Thoracic aorta (tissue), 2 donors: Measurements from ENCODE around the gene IP6K1. TPM values are rescaled to one million over a fixed set of nuclear protein-coding genes. Genes with fewer than 3 reads are reported as not detected.
A peak's percentile ranks its signal among the peaks of the same experiment; 100 is the strongest.
"Not testable (repeated sequence)": the region's sequence is repeated elsewhere in the genome, so short reads cannot be mapped to it uniquely, and the experiment has no call there.

Source experiments
- ATAC-seq: fragments of 150-250 bp; one replicate; pipeline ENCODE4 v1.8.0; 2017; ENCODE audit warnings: low read depth; ENCODE audit not compliant: insufficient number of reproducible peaks, low FRiP score
- DNase-seq: peaks from one replicate; pipeline ENCODE4 v3.0.0-alpha.2; 2020; ENCODE audit warnings: low spot score
- H3K27ac ChIP-seq, 2 donors: fragments of 200-600 bp; sonication (generic); 1 replicate in 1 of 2; 2 replicates in 1 of 2; pipeline ENCODE4 v1.5.1; 2016; ENCODE audit warnings: mild to moderate bottlenecking in 2 of 2, moderate library complexity in 2 of 2
- H3K27me3 ChIP-seq: fragments of 200-600 bp; sonication (generic); replicated peaks from 2 replicates; pipeline ENCODE4 v1.6.0; 2016; ENCODE audit warnings: mild to moderate bottlenecking; ENCODE audit not compliant: insufficient read depth
- H3K36me3 ChIP-seq: fragments of 200-600 bp; sonication (generic); one replicate; pipeline ENCODE4 v1.5.1; 2016
- H3K4me1 ChIP-seq, 2 donors: fragments of 200-600 bp; sonication (generic); 1 replicate in 1 of 2; 2 replicates in 1 of 2; pipeline versions ENCODE4 v1.5.1 to v1.6.0; 2016; ENCODE audit warnings: low read depth in 2 of 2, mild to moderate bottlenecking in 1 of 2; ENCODE audit not compliant: control insufficient read depth in 1 of 2
- H3K4me3 ChIP-seq: fragments of 200-600 bp; sonication (generic); 2 replicates; pipeline ENCODE4 v1.5.1; 2016; ENCODE audit warnings: mild to moderate bottlenecking
- H3K9me3 ChIP-seq: fragments of 200-600 bp; sonication (generic); 2 replicates; pipeline ENCODE4 v1.5.1; 2016
- total RNA-seq, 2 donors: library from RNA; depleted of rRNA; stranded (reverse); fragments of >200 nt; gene quantifications; one replicate each; pipeline versions ENCODE4 v1.1.0 to v1.2.3, GENCODE V29; 2016
- TF ChIP-seq, protein P1 (sequence below): fragments of 200-600 bp; sonication (generic); IDR thresholded peaks from one replicate; pipeline ENCODE4 v1.5.1; 2019; ENCODE audit warnings: antibody characterized with exemption

Gene IP6K1
- 10 to 100 TPM; 56.6 to 69.0 TPM for total RNA-seq

DNA sequence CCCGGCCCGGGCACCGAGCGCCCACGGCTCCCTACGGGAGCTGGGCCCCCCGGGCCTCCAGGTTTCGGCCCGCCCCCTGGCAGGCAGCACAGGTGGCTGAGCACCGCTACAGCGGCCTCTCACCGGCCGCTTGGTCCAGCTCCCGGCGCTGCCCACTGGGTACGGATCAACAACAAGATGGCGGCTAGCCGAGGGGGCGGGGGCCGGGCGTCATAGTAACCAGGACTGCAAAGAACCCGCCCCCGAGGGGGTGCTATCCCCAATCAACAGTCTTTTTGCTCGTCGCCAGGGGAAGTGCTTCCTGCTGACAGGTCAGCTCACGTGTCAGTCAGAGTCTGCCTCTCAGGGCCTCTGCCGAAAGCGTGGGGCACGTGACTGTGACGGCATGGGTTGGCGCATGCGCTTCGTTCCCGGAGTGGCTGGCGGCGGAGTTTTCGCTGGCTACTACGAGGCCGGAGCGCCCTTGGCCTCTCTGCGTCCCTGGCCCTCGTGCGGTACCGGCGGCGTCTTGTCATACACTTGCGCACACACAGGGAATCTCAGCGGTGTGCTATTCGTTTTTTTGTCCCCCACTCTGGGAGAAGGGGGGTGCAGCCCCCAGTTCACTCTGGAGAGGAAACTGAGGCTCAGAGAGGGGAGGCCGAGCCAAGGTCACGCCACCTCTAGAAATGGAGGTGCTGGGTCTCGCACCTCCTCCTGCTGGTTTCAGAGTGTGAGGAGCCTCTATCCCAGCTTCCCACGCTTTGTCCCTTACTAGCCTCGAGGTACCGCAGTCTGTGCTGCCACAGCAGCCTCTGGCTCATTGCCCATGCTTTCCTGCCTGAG lies at the start of gene IP6K1:
Gene IP6K1 (minus strand): TSS at position 186 of the 825 bp plus-strand sequence. CDS start 38,502 bp downstream, outside the sequence.
- Histone ChIP-seq H3K36me3 (no peaks in the 10 kb centered on the region), H3K4me1 (peaks cover 23 to 33% of the 10 kb centered on the region in 2 donors), H3K9me3 (no peaks in the 10 kb centered on the region), H3K27ac (peak within 1 kb of the TSS; percentile 87 to 88), H3K4me3 (peak within 1 kb of the TSS; percentile 93), H3K27me3 (no peaks in the 10 kb centered on the region)
- ATAC-seq: peak; percentile 99
- peak; percentile 100 for DNase-seq
- TF ChIP-seq, protein P1, sequence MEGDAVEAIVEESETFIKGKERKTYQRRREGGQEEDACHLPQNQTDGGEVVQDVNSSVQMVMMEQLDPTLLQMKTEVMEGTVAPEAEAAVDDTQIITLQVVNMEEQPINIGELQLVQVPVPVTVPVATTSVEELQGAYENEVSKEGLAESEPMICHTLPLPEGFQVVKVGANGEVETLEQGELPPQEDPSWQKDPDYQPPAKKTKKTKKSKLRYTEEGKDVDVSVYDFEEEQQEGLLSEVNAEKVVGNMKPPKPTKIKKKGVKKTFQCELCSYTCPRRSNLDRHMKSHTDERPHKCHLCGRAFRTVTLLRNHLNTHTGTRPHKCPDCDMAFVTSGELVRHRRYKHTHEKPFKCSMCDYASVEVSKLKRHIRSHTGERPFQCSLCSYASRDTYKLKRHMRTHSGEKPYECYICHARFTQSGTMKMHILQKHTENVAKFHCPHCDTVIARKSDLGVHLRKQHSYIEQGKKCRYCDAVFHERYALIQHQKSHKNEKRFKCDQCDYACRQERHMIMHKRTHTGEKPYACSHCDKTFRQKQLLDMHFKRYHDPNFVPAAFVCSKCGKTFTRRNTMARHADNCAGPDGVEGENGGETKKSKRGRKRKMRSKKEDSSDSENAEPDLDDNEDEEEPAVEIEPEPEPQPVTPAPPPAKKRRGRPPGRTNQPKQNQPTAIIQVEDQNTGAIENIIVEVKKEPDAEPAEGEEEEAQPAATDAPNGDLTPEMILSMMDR: no peak

DNA sequence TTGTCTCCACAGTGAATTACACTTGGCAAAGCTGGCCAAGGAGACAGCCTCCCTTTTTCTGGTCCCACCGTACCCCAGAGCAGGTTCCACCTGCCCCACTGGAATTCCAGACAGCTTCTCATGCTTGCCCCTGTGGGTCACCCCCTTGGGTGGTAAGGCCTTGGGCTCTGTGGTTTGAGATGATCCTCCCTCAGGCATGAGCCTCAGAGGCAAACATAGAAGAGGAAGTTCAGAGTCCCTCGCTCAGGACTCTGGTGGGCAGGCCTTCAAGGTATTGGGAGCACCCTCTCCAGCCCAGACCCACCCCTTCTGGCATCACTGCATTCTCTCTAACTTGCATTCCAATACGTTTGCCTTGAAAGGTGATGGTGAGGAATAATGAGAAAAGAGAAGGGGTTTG lies 45.0 kb upstream of the IP6K1 start:
- no peaks in the 10 kb centered on the region for H3K36me3 ChIP-seq
- ATAC-seq: no peak
- no peak for DNase-seq

DNA sequence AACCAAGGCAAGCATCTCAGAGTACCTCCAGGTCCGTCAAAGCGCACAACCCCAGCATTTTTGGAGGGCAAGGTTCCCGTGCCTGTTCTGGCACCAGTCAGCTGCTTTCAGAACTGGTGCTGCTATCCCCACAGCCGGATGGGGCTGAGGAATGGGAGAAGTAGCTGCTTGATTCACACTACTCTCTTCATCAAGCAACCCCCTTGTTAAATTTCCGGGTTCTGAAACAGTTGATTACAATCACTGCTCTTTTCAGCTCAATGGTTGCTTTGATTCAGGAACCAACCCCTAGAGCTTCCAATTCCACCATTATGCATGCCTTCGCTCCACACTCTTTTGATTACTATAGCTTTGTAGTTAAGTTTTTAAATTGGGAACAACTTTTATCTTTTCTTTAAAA lies 39.7 kb upstream of the IP6K1 start:
- DNase-seq: no peak
- TF ChIP-seq, protein P1: no peak
- no peaks in the 10 kb centered on the region for H3K36me3 ChIP-seq
- ATAC-seq: no peak
- no peaks in the 10 kb centered on the region for H3K4me1 ChIP-seq
- H3K4me3 ChIP-seq: no peak overlapping the region
- H3K27ac ChIP-seq: no peak overlapping the region
- no peaks in the 10 kb centered on the region for H3K9me3 ChIP-seq
- H3K27me3 ChIP-seq: no peaks in the 10 kb centered on the region

More for the DNA sequence above, 45.0 kb upstream of the IP6K1 start:
- Histone ChIP-seq H3K4me3 (no peak overlapping the region), H3K27me3 (no peaks in the 10 kb centered on the region), H3K27ac (no peak overlapping the region), H3K9me3 (no peaks in the 10 kb centered on the region), H3K4me1 (no peaks in the 10 kb centered on the region)
- TF ChIP-seq, protein P1: no peak

DNA sequence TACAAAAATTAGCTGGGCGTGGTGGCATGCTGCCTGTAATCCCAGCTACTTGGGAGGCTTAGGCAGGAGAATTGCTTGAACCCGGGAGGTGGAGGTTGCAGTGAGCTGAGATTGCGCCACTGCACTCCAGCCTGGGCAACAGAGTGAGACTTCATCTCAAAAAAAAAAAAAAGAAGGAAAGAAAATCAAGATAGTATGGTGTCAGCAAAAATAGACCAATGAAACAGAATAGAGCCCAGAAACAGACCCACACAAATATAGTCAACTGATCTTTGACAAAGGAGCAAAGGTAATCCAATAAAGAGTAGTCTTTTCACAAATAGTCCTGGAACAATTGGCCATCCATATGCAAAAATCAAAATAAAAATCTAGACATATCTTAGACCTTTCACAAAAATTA lies 36.8 kb upstream of the IP6K1 start:
- H3K9me3 ChIP-seq, H3K27ac ChIP-seq, ATAC-seq, H3K36me3 ChIP-seq, H3K4me1 ChIP-seq, H3K4me3 ChIP-seq, H3K27me3 ChIP-seq, DNase-seq: not testable (repeated sequence)

DNA sequence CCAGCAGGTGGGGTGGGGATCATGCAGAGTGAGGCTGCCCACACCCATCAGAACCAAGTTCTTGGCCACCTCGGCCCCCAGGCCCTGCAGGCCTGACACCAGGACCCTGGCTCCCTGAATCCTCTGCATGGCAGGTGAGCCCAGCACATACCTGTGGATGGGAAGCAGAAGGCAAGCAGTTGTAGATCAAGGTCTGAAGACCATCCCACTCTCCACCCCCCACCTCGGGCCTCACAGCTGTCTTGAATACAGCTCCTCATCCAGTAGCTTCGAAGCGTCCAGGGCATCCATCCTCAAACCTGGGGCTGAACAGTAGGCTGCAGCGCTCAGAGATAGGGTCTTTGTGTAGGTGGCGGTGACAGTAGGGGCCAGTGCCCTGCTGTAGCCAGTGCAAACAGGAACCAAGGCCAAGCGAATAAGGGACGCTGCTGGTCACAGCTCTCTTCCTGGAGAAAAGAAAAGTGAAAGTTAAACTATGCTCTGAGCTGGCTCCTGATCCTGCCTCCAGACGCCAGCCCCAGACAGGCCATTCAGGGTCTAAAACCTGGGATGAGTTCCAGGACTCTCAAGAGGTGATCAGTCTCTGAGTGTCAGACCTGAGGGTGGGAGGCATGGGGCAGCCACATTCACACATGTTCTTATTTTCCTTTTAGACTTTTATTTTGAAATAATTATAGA lies 27.3 kb upstream of the IP6K1 start, which contains the start of gene UBA7:
Gene UBA7 (minus strand): TSS at position 457 of the 678 bp plus-strand sequence. CDS start 166 bp downstream, at position 291.
- Histone ChIP-seq H3K36me3 (peaks cover 13% of the 10 kb centered on the region), H3K4me3 (peak within 1 kb of the TSS; percentile 75), H3K9me3 (no peaks in the 10 kb centered on the region), H3K27ac (peak within 1 kb of the TSS; percentile 73), H3K27me3 (no peaks in the 10 kb centered on the region), H3K4me1 (peaks cover 11 to 29% of the 10 kb centered on the region in 2 donors)
- DNase-seq (no peak), ATAC-seq (peak; percentile 74)
- TF ChIP-seq, protein P1: no peak
